SU-DHL-6 (cell line): Measurements from ENCODE around the gene SMPD3.

Source experiments
- H2AFZ ChIP-seq: fragments of 200-600 bp; sonication (generic); 2 replicates; pipeline ENCODE4 v1.6.1; 2014; ENCODE audit warnings: low read depth, mild to moderate bottlenecking, moderate library complexity, mixed read lengths, antibody characterized with exemption, low read length; ENCODE audit not compliant: severe bottlenecking
- H3F3A ChIP-seq: fragments of 200-600 bp; shearing (Covaris generic); 2 replicates; pipeline ENCODE4 v1.6.0; 2016; ENCODE audit warnings: antibody characterized with exemption, mild to moderate bottlenecking; ENCODE audit not compliant: insufficient read depth
- H3K27ac ChIP-seq: fragments of 200-600 bp; sonication (generic); 2 replicates; pipeline ENCODE4 v1.5.1; 2016; ENCODE audit warnings: low read depth, mild to moderate bottlenecking, low read length, moderate library complexity, mixed read lengths
- H3K27me3 ChIP-seq: fragments of 200-600 bp; sonication (generic), shearing (Covaris generic); 2 replicates; pipeline ENCODE4 v1.6.0; 2014; ENCODE audit warnings: mild to moderate bottlenecking, low read length
- H3K36me3 ChIP-seq: fragments of 200-600 bp; sonication (generic); 2 replicates; pipeline ENCODE4 v1.6.1; 2014; ENCODE audit warnings: mild to moderate bottlenecking, low read length, mixed read lengths
- H3K4me2 ChIP-seq: fragments of 300-600, 200-600 bp; shearing (Covaris generic), sonication (generic); 2 replicates; pipeline ENCODE4 v1.6.0; 2014; ENCODE audit warnings: low read length, low read depth, mild to moderate bottlenecking; ENCODE audit not compliant: poor library complexity, severe bottlenecking
- H3K4me3 ChIP-seq: fragments of 200-600 bp; sonication (generic); 2 replicates; pipeline ENCODE4 v1.5.1; 2014; ENCODE audit warnings: antibody characterized with exemption, low read length, mild to moderate bottlenecking, mixed read lengths; ENCODE audit not compliant: insufficient read depth, poor library complexity, severe bottlenecking
- H3K79me2 ChIP-seq: fragments of 200-600 bp; sonication (generic); 2 replicates; pipeline ENCODE4 v1.6.1; 2014; ENCODE audit warnings: mild to moderate bottlenecking, low read length, moderate library complexity; ENCODE audit not compliant: insufficient read depth
- H3K9ac ChIP-seq: fragments of 200-600 bp; sonication (generic); 2 replicates; pipeline ENCODE4 v1.7.0; 2014; ENCODE audit warnings: mild to moderate bottlenecking, low read length
- H3K9me2 ChIP-seq: fragments of 200-600 bp; sonication (generic); replicated peaks from 2 replicates; pipeline ENCODE4 v1.6.1; 2014; ENCODE audit warnings: low read length; ENCODE audit not compliant: insufficient read depth
- H3K9me3 ChIP-seq: fragments of 200-600 bp; sonication (generic); 2 replicates; pipeline ENCODE4 v1.6.1; 2014; ENCODE audit warnings: low read length, mixed read lengths; ENCODE audit not compliant: insufficient read depth
- H4K20me1 ChIP-seq: fragments of 200-600 bp; sonication (generic); 2 replicates; pipeline ENCODE4 v1.6.1; 2014; ENCODE audit warnings: low read depth, mild to moderate bottlenecking, antibody characterized with exemption, low read length, moderate library complexity, mixed read lengths
- EZH2phosphoT487 ChIP-seq: fragments of 200-600 bp; sonication (generic), shearing (Covaris generic); conservative IDR thresholded peaks from 2 replicates; pipeline ENCODE4 v1.6.1; 2018; ENCODE audit warnings: mild to moderate bottlenecking, antibody characterized with exemption, low read length, moderate library complexity, mixed read lengths
- TF ChIP-seq, protein P1 (sequence below): fragments of 200-600 bp; sonication (generic); IDR thresholded peaks from one replicate; pipeline ENCODE4 v1.5.1; 2017; ENCODE audit warnings: antibody characterized with exemption, mild to moderate bottlenecking, low read length, moderate library complexity; ENCODE audit not compliant: insufficient read depth, poor library complexity, severe bottlenecking

SMPD3 gene

GRCh38 chr16:68358951-68359350 is 89.4 kb downstream of the SMPD3 start:
- H3K4me2 ChIP-seq, result no peak overlapping the region
- H3K9me3 ChIP-seq, result no peaks in the 10 kb centered on the region
- no peak overlapping the region for H3K4me3 ChIP-seq
- TF ChIP-seq, protein P1, sequence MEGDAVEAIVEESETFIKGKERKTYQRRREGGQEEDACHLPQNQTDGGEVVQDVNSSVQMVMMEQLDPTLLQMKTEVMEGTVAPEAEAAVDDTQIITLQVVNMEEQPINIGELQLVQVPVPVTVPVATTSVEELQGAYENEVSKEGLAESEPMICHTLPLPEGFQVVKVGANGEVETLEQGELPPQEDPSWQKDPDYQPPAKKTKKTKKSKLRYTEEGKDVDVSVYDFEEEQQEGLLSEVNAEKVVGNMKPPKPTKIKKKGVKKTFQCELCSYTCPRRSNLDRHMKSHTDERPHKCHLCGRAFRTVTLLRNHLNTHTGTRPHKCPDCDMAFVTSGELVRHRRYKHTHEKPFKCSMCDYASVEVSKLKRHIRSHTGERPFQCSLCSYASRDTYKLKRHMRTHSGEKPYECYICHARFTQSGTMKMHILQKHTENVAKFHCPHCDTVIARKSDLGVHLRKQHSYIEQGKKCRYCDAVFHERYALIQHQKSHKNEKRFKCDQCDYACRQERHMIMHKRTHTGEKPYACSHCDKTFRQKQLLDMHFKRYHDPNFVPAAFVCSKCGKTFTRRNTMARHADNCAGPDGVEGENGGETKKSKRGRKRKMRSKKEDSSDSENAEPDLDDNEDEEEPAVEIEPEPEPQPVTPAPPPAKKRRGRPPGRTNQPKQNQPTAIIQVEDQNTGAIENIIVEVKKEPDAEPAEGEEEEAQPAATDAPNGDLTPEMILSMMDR, result no peak
- no peak for TF ChIP-seq EZH2phosphoT487
- H4K20me1 ChIP-seq, result no peaks in the 10 kb centered on the region
- H3K36me3 ChIP-seq, result no peaks in the 10 kb centered on the region
- no peaks in the 10 kb centered on the region for H3K79me2 ChIP-seq
- H3K9me2 ChIP-seq, result no peaks in the 10 kb centered on the region
- H3K27me3 ChIP-seq, result no peaks in the 10 kb centered on the region
- H3K9ac ChIP-seq, result no peak overlapping the region
- H3K27ac ChIP-seq, result no peak overlapping the region
- H3F3A ChIP-seq, result no peaks in the 10 kb centered on the region
- H2AFZ ChIP-seq, result no peak overlapping the region

GRCh38 chr16:68357923-68358322 is 90.4 kb downstream of the SMPD3 start:
- no peaks in the 10 kb centered on the region for H3K36me3 ChIP-seq
- no peak for TF ChIP-seq EZH2phosphoT487
- TF ChIP-seq, protein P1, result no peak
- H4K20me1 ChIP-seq, result no peaks in the 10 kb centered on the region
- H3K9me2 ChIP-seq, result no peaks in the 10 kb centered on the region
- no peaks in the 10 kb centered on the region for H3F3A ChIP-seq
- H3K79me2 ChIP-seq, result no peaks in the 10 kb centered on the region
- no peak overlapping the region for H2AFZ ChIP-seq
- H3K27me3 ChIP-seq, result no peaks in the 10 kb centered on the region
- H3K9me3 ChIP-seq, result no peaks in the 10 kb centered on the region
- no peak overlapping the region for H3K4me2 ChIP-seq
- H3K9ac ChIP-seq, result no peak overlapping the region
- H3K4me3 ChIP-seq, result no peak overlapping the region
- H3K27ac ChIP-seq, result no peak overlapping the region

- no peak overlapping the region for H3K9ac ChIP-seq
- no peak overlapping the region for H3K4me3 ChIP-seq
- no peak overlapping the region for H3K4me2 ChIP-seq
- H3K79me2 ChIP-seq, result no peaks in the 10 kb centered on the region
- TF ChIP-seq, protein P1, result no peak
- TF ChIP-seq EZH2phosphoT487, result no peak
- H3K9me3 ChIP-seq, result no peaks in the 10 kb centered on the region
- H3K9me2 ChIP-seq, result no peaks in the 10 kb centered on the region
- H2AFZ ChIP-seq, result no peak overlapping the region
- H3K27me3 ChIP-seq, result no peaks in the 10 kb centered on the region
- no peaks in the 10 kb centered on the region for H3K36me3 ChIP-seq
- H4K20me1 ChIP-seq, result no peaks in the 10 kb centered on the region
- H3F3A ChIP-seq, result no peaks in the 10 kb centered on the region
- H3K27ac ChIP-seq, result no peak overlapping the region
Measured at GRCh38 chr16:68357521-68357922, 90.8 kb downstream of the SMPD3 start.
